Activated CD4-positive, alpha-beta memory T cell treated with anti-CD3 and anti-CD28 coated beads, Interleukin-2, amount 10 ng/mL, durations not matched to agents 7 days and 5 days (primary cell): ENCODE measurements around the gene USP48. TPM values are rescaled to one million over a fixed set of nuclear protein-coding genes. Genes with fewer than 3 reads are reported as not detected.
A peak's percentile ranks its signal among the peaks of the same experiment; 100 is the strongest.

Experiments
- CTCF ChIA-PET: fragments of 350-600 bp; sonication (Branson Sonifier 250); formaldehyde crosslinking; loops from one replicate; lab custom pipeline; 2021; ENCODE audit warnings: antibody characterized with exemption, inconsistent platforms; lab: Charles Lee
- POLR2A ChIA-PET: fragments of 350-600 bp; sonication (Branson Sonifier 250); formaldehyde crosslinking; loops from one replicate; lab custom pipeline; 2021; ENCODE audit warnings: antibody characterized with exemption; lab: Charles Lee
- DNase-seq: peaks from one replicate; pipeline ENCODE4 v3.0.0-alpha.2; 2020
- H3K27ac Mint-ChIP-seq: one replicate; pipeline ENCODE4 v1.8.0; 2021; ENCODE audit warnings: mild to moderate bottlenecking, mixed read lengths
- H3K27me3 Mint-ChIP-seq: one replicate; pipeline ENCODE4 v1.8.0; 2021; ENCODE audit warnings: mixed read lengths
- H3K36me3 Mint-ChIP-seq: one replicate; pipeline ENCODE4 v1.8.0; 2021; ENCODE audit warnings: low read depth, mixed read lengths
- H3K4me1 Mint-ChIP-seq: one replicate; pipeline ENCODE4 v1.8.0; 2021; ENCODE audit warnings: mixed read lengths
- H3K4me3 Mint-ChIP-seq: one replicate; pipeline ENCODE4 v1.8.0; 2021; ENCODE audit warnings: mild to moderate bottlenecking, mixed read lengths
- H3K9me3 Mint-ChIP-seq: one replicate; pipeline ENCODE4 v1.8.0; 2021; ENCODE audit warnings: mixed read lengths
- total RNA-seq, 2 experiments: library from RNA; stranded (reverse); gene quantifications; one replicate each; pipeline ENCODE4 v1.2.3, GENCODE V29; 2021

USP48 gene
- total RNA-seq, 2 experiments from 2014 or later, result 80.1 to 81.8 TPM

- H3K36me3 Mint-ChIP-seq, result no peaks in the 10 kb centered on the region
- no peaks in the 10 kb centered on the region for H3K9me3 Mint-ChIP-seq
- H3K4me3 Mint-ChIP-seq, result no peak overlapping the region
- H3K27me3 Mint-ChIP-seq, result peaks cover 34% of the 10 kb centered on the region
- POLR2A ChIA-PET, result no interaction called here
- H3K4me1 Mint-ChIP-seq, result peaks cover 6% of the 10 kb centered on the region
- no peak overlapping the region for H3K27ac Mint-ChIP-seq
- no peak for DNase-seq
- CTCF ChIA-PET, result interaction anchor here (0.6 kb wide), 1 partner anchor 745 kb away, joined by 3 read pairs; no protein-coding TSS in a partner anchor
Measured at GRCh38 chr1:21670956-21671902, 111.7 kb downstream of the USP48 start.

GRCh38 chr1:21670059-21670881, 112.7 kb downstream of the USP48 start:
- Mint-ChIP-seq H3K36me3 (no peaks in the 10 kb centered on the region), H3K4me1 (peaks cover 6% of the 10 kb centered on the region), H3K9me3 (no peaks in the 10 kb centered on the region), H3K27me3 (peaks cover 34% of the 10 kb centered on the region), H3K4me3 (no peak overlapping the region), H3K27ac (no peak overlapping the region)
- ChIA-PET CTCF (no interaction called here), POLR2A (interaction anchor here (1.2 to 1.5 kb wide), 2 partner anchors 99 to 112 kb away, joined by 3 to 5 read pairs; partner anchors contain the start of gene USP48)
- DNase-seq, result no peak

GRCh38 chr1:21669258-21670058, 113.5 kb downstream of the USP48 start, which contains the start of gene RAP1GAP:
Gene RAP1GAP (minus strand): TSS chr1:21669357. CDS start chr1:21620032, 49,325 bp downstream.
- peak; percentile 37 for DNase-seq
- Mint-ChIP-seq H3K4me3 (peak within 1 kb of the TSS; percentile 13), H3K27me3 (peaks cover 35% of the 10 kb centered on the region), H3K36me3 (no peaks in the 10 kb centered on the region), H3K27ac (no peak within 1 kb of the TSS), H3K4me1 (peaks cover 7% of the 10 kb centered on the region), H3K9me3 (no peaks in the 10 kb centered on the region)
- CTCF ChIA-PET, result interaction anchor here (0.9 kb wide), 1 partner anchor 50 kb away, joined by 3 read pairs; no protein-coding TSS in a partner anchor
- POLR2A ChIA-PET, result interaction anchor here (1.2 to 1.5 kb wide), 2 partner anchors 100 to 113 kb away, joined by 3 to 5 read pairs; partner anchors contain the start of gene USP48

- ChIA-PET POLR2A (interaction anchor here (1.2 to 1.5 kb wide), 2 partner anchors 100 to 114 kb away, joined by 3 to 5 read pairs; partner anchors contain the start of gene USP48), CTCF (interaction anchor here (0.9 kb wide), 1 partner anchor 50 kb away, joined by 3 read pairs; no protein-coding TSS in a partner anchor)
- Mint-ChIP-seq H3K4me1 (peaks cover 8% of the 10 kb centered on the region), H3K27ac (no peak overlapping the region), H3K27me3 (peaks cover 38% of the 10 kb centered on the region), H3K4me3 (no peak overlapping the region), H3K36me3 (no peaks in the 10 kb centered on the region), H3K9me3 (no peaks in the 10 kb centered on the region)
- DNase-seq, result no peak
Measured at GRCh38 chr1:21668951-21669257, 114.0 kb downstream of the USP48 start.

- CTCF ChIA-PET, result interaction anchor here (0.9 kb wide), 1 partner anchor 51 kb away, joined by 3 read pairs; no protein-coding TSS in a partner anchor
- H3K27me3 Mint-ChIP-seq, result peaks cover 38% of the 10 kb centered on the region
- DNase-seq, result no peak
- H3K27ac Mint-ChIP-seq, result no peak overlapping the region
- no peak overlapping the region for H3K4me3 Mint-ChIP-seq
- no peaks in the 10 kb centered on the region for H3K36me3 Mint-ChIP-seq
- no peaks in the 10 kb centered on the region for H3K9me3 Mint-ChIP-seq
- H3K4me1 Mint-ChIP-seq, result peaks cover 8% of the 10 kb centered on the region
- POLR2A ChIA-PET, result interaction anchor here (0.6 kb wide), 1 partner anchor 1440 kb away, joined by 3 read pairs; no protein-coding TSS in a partner anchor
Measured at GRCh38 chr1:21668232-21668950, 114.6 kb downstream of the USP48 start.

DNA sequence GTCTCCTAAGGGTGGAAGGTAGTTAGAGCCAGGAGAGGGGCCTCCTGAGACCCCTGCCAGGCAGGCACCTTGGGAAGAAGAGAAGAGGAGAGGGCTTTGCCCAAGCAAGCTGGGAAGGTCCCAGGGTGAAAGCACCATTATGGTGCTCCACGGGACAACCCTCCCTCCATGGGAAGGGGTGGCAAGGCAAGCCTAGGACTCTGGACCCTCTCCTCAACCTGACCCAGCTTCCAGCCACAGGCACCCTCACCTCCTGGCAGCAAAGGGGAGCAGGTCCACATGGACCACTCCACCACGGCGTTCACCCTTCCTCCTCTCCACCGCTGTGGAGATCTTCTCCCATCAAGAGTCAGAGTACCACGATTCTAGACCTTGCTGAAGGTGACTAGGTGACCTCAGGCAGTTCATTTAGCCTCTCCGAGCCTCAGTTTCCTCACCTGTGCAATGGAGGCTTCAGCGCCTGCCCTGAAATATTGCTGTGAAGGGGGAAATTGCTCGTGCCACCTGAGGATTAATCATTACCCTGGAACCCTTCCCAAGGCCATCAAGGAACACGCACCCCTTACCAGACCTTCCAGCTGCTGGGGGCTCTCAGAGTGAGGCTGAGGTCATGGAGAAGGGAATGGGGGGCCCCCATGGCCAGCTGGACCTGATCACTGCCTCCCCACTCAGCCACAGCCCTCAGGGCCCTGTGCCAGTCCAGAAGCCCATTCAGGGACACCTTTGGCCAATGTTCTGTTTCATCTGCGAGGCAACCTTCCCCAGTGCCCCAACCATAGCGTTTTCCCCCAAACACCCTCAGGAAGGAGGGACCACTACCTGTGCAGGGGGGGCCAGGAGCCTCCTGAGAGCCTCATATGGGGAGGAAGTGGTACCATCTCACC, 115.4 kb downstream of the USP48 start:
- POLR2A ChIA-PET, result interaction anchor here (0.6 kb wide), 1 partner anchor 1441 kb away, joined by 3 read pairs; no protein-coding TSS in a partner anchor
- Mint-ChIP-seq H3K27me3 (peaks cover 38% of the 10 kb centered on the region), H3K9me3 (no peaks in the 10 kb centered on the region), H3K27ac (no peak overlapping the region), H3K36me3 (no peaks in the 10 kb centered on the region), H3K4me1 (peaks cover 6% of the 10 kb centered on the region), H3K4me3 (no peak overlapping the region)
- no peak for DNase-seq
- CTCF ChIA-PET, result no interaction called here

DNA sequence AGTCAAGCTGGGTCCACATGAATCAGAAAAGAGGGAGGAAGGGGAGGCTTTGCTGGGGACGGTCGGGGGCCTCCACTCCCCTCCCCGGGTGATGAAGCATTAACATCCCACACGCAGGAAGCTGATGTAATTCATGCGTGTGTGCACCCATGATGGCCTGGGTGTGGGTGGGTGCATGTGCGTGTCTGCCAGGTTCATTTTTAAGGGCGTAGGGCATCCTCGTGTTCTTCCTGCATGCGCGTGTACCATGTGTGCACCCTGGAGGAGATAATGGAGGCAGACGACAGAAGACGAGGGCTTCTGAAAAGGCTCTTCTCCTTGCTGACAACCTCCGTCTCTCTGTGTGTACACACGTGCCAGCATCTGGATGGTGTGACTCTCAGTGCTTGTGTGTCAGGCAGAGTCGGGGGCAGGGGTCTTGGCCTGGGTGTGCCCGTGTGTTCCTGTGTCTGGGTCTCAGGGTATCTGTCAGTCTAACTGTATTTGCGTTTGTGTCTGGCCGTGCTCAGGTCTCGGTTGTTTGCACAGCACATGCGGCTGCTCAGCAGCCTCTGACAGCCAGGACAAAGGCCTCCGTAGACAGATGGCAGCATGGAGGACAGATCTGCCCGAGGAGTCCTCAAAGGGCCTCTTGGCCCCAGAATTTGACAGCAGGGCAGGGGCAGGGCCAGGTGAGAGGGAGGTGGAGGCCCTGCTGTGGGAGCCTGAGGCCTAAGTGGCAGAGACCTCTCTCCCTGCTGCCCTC, 116.2 kb downstream of the USP48 start:
- H3K36me3 Mint-ChIP-seq, result no peaks in the 10 kb centered on the region
- H3K27ac Mint-ChIP-seq, result no peak overlapping the region
- H3K4me3 Mint-ChIP-seq, result no peak overlapping the region
- no peak for DNase-seq
- H3K4me1 Mint-ChIP-seq, result peaks cover 6% of the 10 kb centered on the region
- ChIA-PET CTCF (no interaction called here), POLR2A (no interaction called here)
- peaks cover 42% of the 10 kb centered on the region for H3K27me3 Mint-ChIP-seq
- no peaks in the 10 kb centered on the region for H3K9me3 Mint-ChIP-seq

DNA sequence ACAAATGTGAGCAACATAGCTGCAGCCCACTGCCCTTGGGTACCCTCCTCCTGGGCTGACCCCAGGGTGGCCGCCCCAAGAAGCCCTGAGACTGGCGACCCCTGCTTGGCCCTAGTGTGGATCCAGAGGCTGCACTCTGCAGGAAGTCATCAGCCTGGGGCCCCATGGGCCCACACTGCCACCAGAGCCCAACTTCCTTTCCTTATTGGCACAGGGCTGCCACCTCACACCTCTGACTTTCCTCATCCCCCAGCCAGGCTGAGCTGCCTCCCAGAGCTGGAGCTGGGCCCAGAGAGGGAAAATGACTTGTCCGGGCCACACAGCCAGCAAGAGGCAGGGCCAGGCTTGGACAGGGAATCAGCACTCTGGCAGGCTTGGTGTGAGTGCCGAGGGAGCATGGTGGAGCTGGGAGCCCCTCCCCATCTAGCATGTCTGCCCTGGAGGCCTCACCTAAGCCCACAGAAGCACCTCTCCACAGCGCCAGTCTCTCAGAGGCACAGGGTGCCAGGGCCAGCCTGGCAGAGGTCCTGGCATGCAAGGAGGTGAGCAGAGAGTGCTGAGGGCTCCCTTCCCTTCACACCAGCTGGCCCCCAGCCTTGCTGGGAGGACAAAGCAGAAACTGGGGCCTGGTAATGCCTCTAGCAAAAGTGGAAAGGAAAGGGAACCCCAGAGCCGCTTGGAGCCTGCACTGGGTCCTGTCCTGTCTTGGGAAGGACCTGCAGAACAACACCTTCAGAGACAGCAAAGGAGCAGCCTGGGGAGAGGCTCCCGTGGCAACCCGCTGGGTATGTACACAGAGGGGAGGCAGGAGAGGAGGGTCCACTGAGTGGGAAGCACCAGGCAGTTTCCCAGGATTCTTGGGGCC, 117.0 kb downstream of the USP48 start:
- peaks cover 6% of the 10 kb centered on the region for H3K4me1 Mint-ChIP-seq
- no peak for DNase-seq
- H3K27ac Mint-ChIP-seq, result no peak overlapping the region
- H3K36me3 Mint-ChIP-seq, result no peaks in the 10 kb centered on the region
- ChIA-PET CTCF (no interaction called here), POLR2A (no interaction called here)
- H3K9me3 Mint-ChIP-seq, result no peaks in the 10 kb centered on the region
- no peak overlapping the region for H3K4me3 Mint-ChIP-seq
- peaks cover 41% of the 10 kb centered on the region for H3K27me3 Mint-ChIP-seq

- Mint-ChIP-seq H3K27me3 (peaks cover 40% of the 10 kb centered on the region), H3K36me3 (no peaks in the 10 kb centered on the region), H3K27ac (no peak overlapping the region), H3K4me3 (no peak overlapping the region), H3K9me3 (no peaks in the 10 kb centered on the region), H3K4me1 (peaks cover 6% of the 10 kb centered on the region)
- POLR2A ChIA-PET, result no interaction called here
- DNase-seq, result no peak
- CTCF ChIA-PET, result no interaction called here
Measured at GRCh38 chr1:21664806-21665588, 118.0 kb downstream of the USP48 start.
